Activated T-cell treated with anti-CD3 and anti-CD28 coated beads, Interleukin-2, amount 50 U/mL, for 48 hours (primary cell): Measurements from ENCODE around the gene ZNF280B.
"Not testable (repeated sequence)": the region's sequence is repeated elsewhere in the genome, so short reads cannot be mapped to it uniquely, and the experiment has no call there.

Source experiments
- DNase-seq, 2 experiments: peaks; one replicate each; pipeline ENCODE4 v3.0.0-alpha.2; 2020

Gene ZNF280B

DNA sequence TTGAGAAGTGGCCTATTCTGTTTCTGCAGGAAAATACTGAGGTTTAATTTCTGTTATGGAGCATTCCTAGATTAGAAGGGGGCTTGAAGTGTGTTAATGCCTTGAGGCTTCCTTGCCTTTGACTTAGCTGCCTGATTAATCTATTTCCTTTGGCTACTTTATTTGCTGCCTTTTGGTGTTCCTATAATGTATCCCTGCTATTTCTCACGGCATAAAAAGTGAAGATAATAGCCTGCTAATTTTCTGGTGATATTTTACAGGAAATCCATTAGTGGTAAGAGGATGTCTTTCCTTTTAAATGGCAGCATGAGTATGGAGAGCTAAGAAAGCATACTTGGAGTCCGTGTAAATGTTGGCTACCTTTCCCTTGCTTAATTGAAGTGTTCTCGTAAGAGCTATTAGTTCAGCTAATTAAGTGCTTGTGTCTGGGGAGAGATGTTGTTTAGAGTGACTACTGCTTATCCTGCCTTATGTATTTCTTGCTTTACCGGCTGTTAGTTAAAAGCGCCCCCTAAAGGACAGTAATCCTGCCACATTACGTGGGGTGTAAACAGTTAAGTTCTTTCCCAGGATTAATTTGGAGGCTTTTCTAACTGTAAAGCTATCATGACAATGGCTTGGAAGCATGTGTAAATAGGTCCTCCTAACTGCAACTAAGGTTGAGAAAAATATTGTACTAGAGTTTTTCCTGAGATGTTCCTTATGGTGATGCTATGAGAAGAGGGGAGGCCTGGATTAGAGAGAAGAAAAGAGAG is 45.6 kb downstream of the ZNF280B start:
- no peak for DNase-seq

DNA sequence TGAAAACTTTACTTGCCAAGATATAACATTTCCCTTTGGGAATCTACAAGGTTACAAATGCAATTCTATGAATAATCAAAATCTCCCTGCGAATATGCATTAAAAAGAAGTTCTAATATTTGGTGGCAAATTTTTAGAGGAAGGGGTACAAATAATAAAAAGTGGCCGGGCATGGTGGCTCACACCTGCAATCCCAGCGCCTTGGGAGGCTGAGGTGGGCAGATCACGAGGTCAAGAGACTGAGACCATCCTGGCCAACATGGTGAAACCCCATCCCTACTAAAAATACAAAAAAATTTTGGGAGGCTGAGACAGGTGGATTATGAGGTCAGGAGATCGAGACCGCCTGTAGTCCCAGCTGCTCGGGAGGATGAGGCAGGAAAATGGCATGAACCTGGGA is 47.0 kb downstream of the ZNF280B start:
- no peak for DNase-seq

DNA sequence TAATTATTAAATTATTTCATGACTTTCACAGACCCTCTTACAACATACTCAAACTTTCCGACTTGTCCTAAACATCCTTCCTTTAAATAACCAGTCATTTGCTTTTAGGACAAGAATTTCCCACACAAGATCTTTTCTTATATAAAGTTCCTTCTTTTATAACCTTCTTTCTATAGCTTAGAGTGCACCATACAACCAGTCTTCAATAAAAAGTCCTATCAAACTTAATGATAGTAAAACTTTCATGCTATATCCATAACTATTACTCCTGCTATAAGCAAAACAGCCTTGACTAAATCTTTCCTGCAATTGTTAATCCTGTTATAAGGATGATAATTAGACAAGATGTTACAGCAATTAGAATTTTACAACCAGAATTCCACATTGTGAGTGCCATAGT is 47.4 kb downstream of the ZNF280B start:
- no peak for DNase-seq

DNA sequence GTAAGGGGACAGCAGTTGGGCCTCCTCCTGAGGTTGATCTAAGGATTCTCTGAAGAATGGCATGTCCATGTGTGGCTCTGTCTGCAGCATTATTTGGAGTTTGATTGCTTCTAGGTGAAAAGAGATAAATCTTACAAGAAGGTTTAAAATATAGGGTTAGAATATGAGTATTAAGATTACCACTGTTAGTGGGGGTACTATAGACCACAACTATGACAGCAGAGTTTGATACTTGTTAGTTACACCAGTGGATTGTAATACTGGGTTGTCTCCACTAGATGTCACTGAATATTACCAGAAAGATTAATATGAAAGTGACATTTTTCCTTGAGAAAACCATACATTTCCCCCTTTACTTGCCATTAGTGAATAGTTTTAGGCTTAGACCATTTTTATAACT is 47.9 kb downstream of the ZNF280B start:
- DNase-seq = no peak

DNA sequence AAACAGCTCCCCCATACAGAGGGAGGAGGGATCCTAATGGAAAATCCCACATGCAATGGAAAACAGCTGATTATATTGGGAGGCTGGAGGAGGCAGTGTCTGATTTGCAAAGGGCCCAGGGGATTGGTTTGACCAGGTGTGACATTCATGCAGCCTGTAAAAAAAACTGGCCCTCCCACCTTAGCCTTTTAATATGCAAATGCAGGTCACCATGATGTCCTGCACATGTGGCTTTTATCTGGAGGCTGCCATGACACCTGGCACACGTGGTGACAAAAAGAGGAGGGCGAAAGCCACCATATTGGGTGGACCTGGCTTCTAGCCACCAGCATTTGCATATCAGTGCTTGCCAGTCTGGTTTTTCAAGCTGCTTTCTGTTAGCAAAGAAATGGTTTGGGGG is 48.5 kb downstream of the ZNF280B start:
- DNase-seq = no peak

DNA sequence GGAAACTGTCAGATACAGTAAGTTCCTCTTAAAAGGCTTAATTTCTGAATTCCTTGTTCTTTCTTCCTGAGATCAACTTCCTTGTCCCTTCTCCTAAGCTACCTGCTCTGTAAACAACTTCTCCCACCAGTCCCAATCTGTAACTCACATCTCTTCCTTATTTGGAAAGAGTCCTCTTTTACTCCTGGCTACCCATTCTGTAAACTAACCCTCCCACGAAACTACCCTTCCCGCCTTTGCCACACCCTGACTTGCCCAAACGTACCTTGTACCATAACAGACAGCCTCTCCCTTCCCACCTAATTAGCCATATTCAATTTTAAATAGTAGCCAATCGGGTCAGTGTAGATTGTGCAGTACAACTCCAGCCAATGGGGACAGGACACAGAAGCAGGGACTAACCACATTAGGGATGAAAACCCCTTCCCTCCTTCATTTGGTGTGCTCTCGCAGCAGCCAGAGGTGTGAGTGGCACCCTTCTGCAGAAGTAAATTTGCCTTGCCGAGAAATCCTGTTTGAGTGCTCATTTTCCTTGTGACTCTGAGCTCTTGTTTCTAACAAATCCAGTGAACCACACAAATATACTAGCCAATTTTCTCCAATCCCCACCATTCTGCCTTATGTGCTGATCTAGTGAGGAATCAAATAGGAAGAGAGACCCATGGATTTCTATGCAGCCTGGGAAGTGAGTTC is 49.5 kb downstream of the ZNF280B start:
- no peak for DNase-seq

DNA sequence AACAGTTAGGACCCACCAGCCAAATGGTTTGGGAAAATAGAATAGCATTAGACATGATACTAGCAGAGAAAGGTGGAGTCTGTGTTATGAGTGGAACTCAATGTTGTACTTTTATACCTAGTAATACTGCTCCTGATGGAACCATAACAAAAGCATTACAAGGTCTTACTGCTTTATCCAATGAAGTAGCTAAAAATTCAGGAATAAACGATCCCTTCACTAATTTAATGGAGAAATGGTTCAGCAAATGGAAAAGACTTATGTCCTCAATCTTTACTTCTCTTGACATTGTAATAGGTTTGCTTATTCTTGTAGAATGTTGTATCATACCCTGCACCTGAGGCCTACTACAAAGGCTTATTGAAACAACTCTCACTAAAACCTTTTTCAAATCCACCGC is 50.2 kb downstream of the ZNF280B start:
- no peak for DNase-seq

DNA sequence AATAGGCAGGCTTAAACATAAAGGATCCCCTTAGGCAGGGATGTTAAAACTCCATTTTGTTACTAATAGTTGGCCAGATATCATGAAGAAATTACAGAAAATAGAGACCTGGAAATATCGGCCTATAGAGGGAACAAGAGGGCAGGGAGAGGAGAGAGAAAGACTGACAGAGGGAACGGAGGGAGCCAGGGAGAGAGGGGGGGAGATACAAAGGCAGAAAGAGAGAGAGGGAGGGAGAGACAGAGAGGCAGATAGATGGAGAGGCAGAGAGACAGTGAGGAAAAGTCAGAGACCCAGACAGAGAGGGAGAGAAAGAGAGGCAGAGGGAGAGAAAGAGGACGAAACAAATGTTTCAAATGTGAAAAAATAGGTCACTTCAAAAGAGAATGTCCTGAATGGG is 53.5 kb downstream of the ZNF280B start:
- no peak for DNase-seq

DNA sequence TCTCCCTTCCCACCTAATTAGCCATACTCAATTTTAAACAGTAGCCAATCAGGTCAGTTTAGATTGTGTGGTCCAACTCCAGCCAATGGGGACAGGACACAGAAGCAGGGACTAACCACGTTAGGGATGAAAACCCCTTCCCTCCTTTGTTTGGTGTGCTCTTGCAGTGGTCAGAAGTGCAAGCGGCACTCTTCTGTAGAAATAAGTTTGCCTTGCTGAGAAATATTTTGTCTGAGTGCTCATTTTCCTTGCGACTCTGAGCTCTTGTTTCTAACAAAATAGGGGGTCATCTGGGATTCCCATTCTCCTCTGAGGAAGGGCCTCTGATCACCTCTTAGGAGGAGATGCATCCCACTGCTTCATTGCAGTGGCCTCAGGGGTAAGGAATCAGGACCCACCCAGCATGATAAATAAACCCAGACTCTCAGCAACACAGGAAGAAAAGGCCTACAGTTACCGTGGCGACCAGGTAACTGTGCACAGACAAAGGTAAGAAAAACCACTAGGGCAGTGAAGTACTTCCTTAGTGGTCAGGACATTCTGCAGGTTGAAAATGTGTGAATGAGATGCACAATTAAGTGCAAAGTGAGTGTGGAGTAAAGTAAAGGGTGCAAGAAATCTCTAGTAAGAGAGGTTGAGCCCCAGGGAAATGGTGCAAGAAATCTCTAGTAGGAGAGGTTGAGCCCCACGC is 55.4 kb downstream of the ZNF280B start:
- no peak for DNase-seq

DNA sequence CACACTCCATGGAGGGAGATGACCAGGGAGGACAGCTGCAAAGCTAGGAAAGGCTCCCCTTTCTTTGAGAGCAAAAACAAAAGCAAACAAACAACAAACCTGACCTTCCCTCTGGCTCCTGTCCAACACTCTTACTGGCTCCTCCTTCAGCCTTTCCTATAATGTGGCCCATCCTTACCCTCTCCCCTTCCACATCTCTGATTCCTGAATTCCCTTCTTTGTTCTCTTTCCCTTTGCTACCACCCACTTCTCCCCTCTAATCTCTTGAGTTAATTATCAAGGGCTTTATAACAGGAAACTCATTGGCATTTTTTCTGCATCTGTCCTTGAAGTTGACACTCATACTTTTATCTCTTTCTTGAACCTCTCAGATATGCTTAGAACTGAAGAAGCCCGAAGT is 56.3 kb downstream of the ZNF280B start:
- no peak for DNase-seq

DNA sequence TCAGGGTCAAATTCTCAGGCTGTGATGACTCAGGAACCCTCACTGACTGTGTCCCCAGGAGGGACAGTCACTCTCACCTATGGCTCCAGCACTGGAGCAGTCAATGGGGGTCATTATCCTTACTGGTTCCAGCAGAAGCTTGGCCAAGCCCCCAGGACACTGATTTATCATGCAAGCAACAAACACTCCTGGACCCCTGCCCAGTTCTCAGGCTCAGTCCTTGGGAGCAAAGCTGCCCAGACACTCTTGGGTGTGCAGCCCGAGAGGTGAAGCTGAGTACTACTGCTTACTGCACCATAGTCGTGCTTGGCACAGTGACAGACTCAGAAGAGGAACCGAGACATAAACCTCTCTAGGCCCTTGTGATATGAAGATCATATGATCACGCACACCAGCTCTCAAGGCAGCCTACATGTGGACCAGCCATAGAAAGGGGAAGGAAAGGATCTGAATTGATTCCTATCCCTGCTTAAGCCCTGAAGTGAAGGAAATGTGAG is 58.2 kb downstream of the ZNF280B start:
- DNase-seq = no peak

DNA sequence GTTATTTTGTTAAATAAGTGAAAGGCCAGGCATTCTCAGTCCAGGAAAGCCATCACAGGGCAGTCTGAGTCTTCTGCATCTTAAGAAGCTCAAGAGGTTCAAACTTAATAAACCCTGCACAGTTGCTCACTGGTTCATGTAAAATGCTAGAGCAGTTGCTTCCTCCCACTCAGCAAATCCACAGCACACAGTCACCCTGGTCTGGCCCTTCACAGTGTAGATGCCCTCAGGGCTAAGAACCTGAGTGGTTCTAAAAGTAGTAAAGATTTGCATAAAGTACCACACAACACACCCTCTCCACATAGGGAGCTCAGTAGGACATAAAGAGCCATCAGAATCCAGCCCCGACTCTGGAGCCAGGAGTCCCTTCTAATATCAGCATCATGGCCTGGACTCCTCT is 58.7 kb downstream of the ZNF280B start:
- no peak for DNase-seq

DNA sequence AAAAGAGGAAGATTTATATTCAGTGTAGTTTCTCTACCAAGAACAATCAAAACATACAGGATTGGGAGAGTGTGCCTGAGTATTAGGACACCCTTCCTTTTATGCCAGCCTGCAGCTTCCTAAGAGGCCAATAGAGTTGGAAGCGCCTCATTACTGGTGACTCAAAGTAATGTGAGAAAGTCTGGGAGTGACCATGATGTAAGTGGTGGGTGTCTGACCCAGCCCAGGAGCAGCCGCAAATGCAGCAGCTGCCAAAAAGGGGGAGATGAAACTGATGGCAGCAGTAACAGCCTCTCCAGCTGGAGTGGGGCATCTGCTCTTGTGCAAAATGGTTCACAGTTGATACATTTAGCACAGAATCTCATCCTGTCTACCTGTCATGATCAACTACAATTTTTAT is 62.0 kb downstream of the ZNF280B start:
- DNase-seq = no peak

DNA sequence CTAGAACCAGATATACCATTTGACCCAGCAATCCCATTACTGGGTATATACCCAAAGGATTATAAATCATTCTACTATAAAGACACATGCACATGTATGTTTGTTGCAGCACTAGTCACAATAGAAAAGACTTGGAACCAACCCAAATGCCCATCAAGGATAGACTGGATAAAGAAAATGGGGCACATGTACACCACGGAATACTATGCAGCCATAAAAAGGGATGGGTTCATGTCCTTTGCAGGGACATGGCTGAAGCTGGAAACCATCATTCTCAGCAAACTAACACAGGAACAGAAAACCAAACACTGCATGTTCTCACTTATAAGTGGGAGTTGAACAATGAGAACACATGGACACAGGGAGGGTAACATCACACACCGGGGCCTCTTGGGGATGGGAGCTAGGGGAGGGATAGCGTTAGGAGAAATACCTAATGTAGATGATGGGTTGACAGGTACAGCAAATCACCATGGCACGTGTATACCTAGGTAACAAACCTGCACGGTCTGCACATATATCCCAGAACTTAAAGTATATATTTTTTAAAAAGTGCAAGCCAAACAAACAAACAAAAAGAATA is 64.4 kb downstream of the ZNF280B start:
- DNase-seq = not testable (repeated sequence)

DNA sequence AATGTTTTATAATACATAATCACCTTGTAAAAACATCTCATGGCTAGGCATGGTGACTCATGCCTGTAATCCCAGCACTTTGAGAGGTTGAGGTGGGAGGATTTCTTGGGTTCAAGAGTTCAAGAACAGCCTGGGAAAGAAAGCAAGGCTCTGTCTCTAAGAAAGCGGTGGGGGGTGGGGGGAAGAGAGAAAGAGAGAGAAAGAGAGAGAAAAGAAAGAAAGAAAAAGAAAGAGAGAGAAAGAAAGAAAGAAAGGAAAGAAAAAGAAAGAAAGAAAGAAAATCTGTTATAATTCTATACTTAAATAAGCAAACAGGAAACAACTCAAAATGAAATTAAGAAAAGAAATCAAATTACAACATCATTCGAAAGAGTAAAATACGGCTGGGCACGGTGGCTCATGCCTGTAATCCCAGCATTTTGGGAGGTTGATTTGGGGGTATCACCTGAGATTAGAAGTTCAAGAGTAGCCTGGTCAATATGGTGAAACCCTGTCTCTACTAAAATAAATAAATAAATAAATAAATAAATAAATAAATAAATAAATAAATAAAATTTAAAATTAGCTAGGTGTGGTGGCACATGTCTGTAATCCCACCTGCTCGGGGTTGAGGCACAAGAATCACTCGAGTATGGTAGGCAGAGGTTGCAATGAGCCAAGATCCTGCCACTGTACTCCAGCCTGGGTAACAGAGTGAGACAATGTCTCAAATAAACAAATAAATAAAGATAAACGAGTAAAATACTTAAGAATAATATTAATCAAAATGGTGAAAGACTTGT is 65.4 kb downstream of the ZNF280B start:
- DNase-seq = no peak

DNA sequence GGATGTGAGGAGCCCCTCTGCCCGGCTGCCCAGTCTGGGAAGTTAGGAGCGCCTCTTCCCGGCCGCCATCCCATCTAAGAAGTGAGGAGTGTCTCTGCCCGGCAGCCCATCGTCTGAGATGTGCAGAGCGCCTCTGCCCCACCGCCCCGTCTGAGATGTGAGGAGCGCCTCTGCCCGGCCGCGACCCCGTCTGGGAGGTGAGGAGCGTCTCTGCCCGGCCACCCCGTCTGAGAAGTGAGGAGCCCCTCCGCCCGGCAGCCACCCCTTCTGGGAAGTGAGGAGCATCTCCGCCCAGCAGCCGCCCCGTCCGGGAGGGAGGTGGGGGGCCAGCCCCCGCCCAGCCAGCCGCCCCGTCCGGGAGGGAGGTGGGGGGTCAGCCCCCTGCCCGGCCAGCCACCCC is 66.9 kb downstream of the ZNF280B start:
- not testable (repeated sequence) for DNase-seq

DNA sequence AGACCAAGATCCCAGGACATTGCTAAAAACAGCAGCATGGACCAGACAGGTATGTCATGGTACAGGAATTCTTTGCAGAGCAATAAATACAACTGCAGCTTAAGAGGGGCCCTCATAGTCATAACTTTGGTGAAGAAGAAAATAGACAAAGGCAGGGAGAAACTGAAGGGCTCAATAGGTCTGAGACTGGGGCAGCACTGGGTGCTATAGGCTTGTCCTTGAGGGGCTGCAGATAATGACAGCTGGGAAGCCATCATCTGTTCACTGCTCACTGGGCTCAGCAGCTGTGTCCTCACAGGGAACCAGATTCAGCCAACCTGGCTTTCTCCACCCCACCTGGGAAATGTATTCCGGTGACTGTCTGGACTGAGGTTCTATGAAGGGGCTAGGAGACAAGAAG is 68.4 kb downstream of the ZNF280B start:
- DNase-seq = no peak
